WERI-Rb-1 (cell line): ENCODE measurements around the gene ZNF560.

ENCODE experiments used
- DNase-seq: peaks from one replicate; pipeline ENCODE4 v3.0.0-alpha.2; 2020
- H3K27ac ChIP-seq: fragments of 250-450 bp; sonication (Bioruptor Pico); 2 replicates; pipeline ENCODE4 v1.5.1; 2020; ENCODE audit warnings: mild to moderate bottlenecking, moderate library complexity
- H3K27me3 ChIP-seq: fragments of 250-450 bp; sonication (Bioruptor Pico); 2 replicates; pipeline ENCODE4 v1.5.1; 2021; ENCODE audit warnings: mild to moderate bottlenecking, low read depth, moderate library complexity; ENCODE audit not compliant: insufficient read depth, severe bottlenecking
- H3K36me3 ChIP-seq: fragments of 250-450 bp; sonication (Bioruptor Pico); 2 replicates; pipeline ENCODE4 v1.5.1; 2020; ENCODE audit warnings: mild to moderate bottlenecking, moderate library complexity
- H3K4me3 ChIP-seq: 2 replicates; pipeline ENCODE4 v1.5.1; 2011; ENCODE audit warnings: low read depth, mild to moderate bottlenecking, control low read depth, low read length
- H3K9me3 ChIP-seq: fragments of 250-450 bp; sonication (Bioruptor Pico); 2 replicates; pipeline ENCODE4 v1.5.1; 2021; ENCODE audit warnings: mild to moderate bottlenecking, moderate library complexity; ENCODE audit not compliant: severe bottlenecking
- CTCF ChIP-seq: IDR thresholded peaks from 2 replicates; pipeline ENCODE4 v1.5.1; 2011; ENCODE audit warnings: low read depth, mild to moderate bottlenecking, control low read depth, inconsistent platforms, low read length

The ZNF560 gene

GRCh38 chr19:9453953-9454352, 44.5 kb downstream of the ZNF560 start:
- Histone ChIP-seq H3K27ac (no peak overlapping the region), H3K4me3 (no peak overlapping the region), H3K36me3 (no peaks in the 10 kb centered on the region), H3K9me3 (peaks cover 15% of the 10 kb centered on the region), H3K27me3 (no peaks in the 10 kb centered on the region)
- no peak for DNase-seq
- no peak for TF ChIP-seq CTCF

- H3K9me3 ChIP-seq: peaks cover 2% of the 10 kb centered on the region
- DNase-seq: no peak
- TF ChIP-seq CTCF: no peak
- H3K27me3 ChIP-seq: no peaks in the 10 kb centered on the region
- H3K4me3 ChIP-seq: no peak overlapping the region
- no peaks in the 10 kb centered on the region for H3K36me3 ChIP-seq
- no peak overlapping the region for H3K27ac ChIP-seq
These were observed 53.4 kb downstream of the ZNF560 start for GRCh38 chr19:9445037-9445436.

- Histone ChIP-seq H3K27me3 (no peaks in the 10 kb centered on the region), H3K9me3 (no peaks in the 10 kb centered on the region), H3K27ac (no peak overlapping the region), H3K36me3 (peaks cover 19% of the 10 kb centered on the region), H3K4me3 (peak overlapping the region; percentile 61)
- TF ChIP-seq CTCF: no peak
- no peak for DNase-seq
These were observed 62.1 kb downstream of the ZNF560 start for GRCh38 chr19:9436358-9436757.

- peak within 1 kb of the TSS; percentile 61 for H3K4me3 ChIP-seq
- peak within 1 kb of the TSS; percentile 85 for H3K27ac ChIP-seq
- no peaks in the 10 kb centered on the region for H3K9me3 ChIP-seq
- TF ChIP-seq CTCF: peak; percentile 70
- H3K36me3 ChIP-seq: peaks cover 27% of the 10 kb centered on the region
- DNase-seq: peak; percentile 92
- no peaks in the 10 kb centered on the region for H3K27me3 ChIP-seq
These were observed 62.8 kb downstream of the ZNF560 start, which contains the start of gene ZNF266 for GRCh38 chr19:9435279-9436268. Gene ZNF266, minus strand, starts transcription at chr19:9435573. Its CDS starts 15,484 bp downstream, at chr19:9420089.

GRCh38 chr19:9431475-9431874, 66.9 kb downstream of the ZNF560 start:
- H3K27me3 ChIP-seq: no peaks in the 10 kb centered on the region
- H3K4me3 ChIP-seq: no peak overlapping the region
- H3K36me3 ChIP-seq: peaks cover 42% of the 10 kb centered on the region
- DNase-seq: peak; percentile 70
- TF ChIP-seq CTCF: peak; percentile 96
- H3K27ac ChIP-seq: no peak overlapping the region
- H3K9me3 ChIP-seq: no peaks in the 10 kb centered on the region
